HFFc6 (cell line): ENCODE data around the gene CD86. TPM values are rescaled to one million over a fixed set of nuclear protein-coding genes. Genes with fewer than 3 reads are reported as not detected.

Source experiments
- DNase-seq: peaks from one replicate; pipeline ENCODE4 v3.0.0-alpha.2; 2018
- H3K27ac Mint-ChIP-seq: 2 replicates; pipeline ENCODE4 v1.8.0; 2020; ENCODE audit warnings: mild to moderate bottlenecking, mixed read lengths
- H3K27me3 Mint-ChIP-seq: 2 replicates; pipeline ENCODE4 v1.8.0; 2021; ENCODE audit warnings: mild to moderate bottlenecking, moderate library complexity, mixed read lengths; ENCODE audit not compliant: insufficient read depth
- H3K36me3 Mint-ChIP-seq: 2 replicates; pipeline ENCODE4 v1.8.0; 2021; ENCODE audit warnings: low read depth, mixed read lengths
- H3K4me1 Mint-ChIP-seq: 2 replicates; pipeline ENCODE4 v1.8.0; 2020; ENCODE audit warnings: low read depth, mixed read lengths
- H3K4me3 Mint-ChIP-seq: 2 replicates; pipeline ENCODE4 v1.8.0; 2020; ENCODE audit warnings: mild to moderate bottlenecking, moderate library complexity, mixed read lengths
- H3K9me3 Mint-ChIP-seq: 2 replicates; pipeline ENCODE4 v1.8.0; 2020; ENCODE audit warnings: mild to moderate bottlenecking, mixed read lengths
- long read RNA-seq: library from polyadenylated mRNA; unstranded; transcript quantifications from one replicate; pipeline ENCODE4 v2.0.0, GENCODE V29; 2019
- total RNA-seq, 6 experiments: library from RNA; stranded (reverse); fragmentation: NEBNext Ultra II Directional; extraction: Animal tissue kit (Norgen Biotek cat#: 25700); gene quantifications; 2 replicates in 1 of 6; 3 replicates in 5 of 6; pipeline ENCODE4 v1.2.3, GENCODE V29; 2021
- TF ChIP-seq, protein P1 (sequence below): fragments of 200-600 bp; sonication (generic); IDR thresholded peaks from 2 replicates; pipeline ENCODE4 v1.5.0; 2021; ENCODE audit warnings: antibody characterized with exemption, mild to moderate bottlenecking

CD86 gene, protein sequence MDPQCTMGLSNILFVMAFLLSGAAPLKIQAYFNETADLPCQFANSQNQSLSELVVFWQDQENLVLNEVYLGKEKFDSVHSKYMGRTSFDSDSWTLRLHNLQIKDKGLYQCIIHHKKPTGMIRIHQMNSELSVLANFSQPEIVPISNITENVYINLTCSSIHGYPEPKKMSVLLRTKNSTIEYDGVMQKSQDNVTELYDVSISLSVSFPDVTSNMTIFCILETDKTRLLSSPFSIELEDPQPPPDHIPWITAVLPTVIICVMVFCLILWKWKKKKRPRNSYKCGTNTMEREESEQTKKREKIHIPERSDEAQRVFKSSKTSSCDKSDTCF
- total RNA-seq = not detected
- long read RNA-seq = 0 reads

DNA sequence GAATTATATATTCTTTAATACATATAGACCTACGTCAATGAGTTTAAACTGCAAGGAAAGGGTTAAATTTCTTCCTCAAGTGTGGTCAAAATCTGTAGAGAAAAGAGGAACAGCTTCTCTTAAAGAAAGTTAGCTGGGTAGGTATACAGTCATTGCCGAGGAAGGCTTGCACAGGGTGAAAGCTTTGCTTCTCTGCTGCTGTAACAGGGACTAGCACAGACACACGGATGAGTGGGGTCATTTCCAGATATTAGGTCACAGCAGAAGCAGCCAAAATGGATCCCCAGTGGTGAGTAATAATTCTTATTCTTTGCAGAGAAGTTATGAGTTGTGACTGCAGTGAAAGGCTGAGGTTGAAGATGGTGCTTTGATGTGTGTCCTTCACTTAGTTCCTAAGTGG is at the start of gene CD86:
Gene CD86, plus strand, starts transcription at position 148 of the 400 bp plus-strand sequence. Its CDS starts 128 bp downstream, at position 276.
- Mint-ChIP-seq H3K4me3 (no peak within 1 kb of the TSS), H3K27me3 (peaks cover 5% of the 10 kb centered on the region; the same call in 1 of the 2 replicates), H3K27ac (no peak within 1 kb of the TSS), H3K9me3 (no peaks in the 10 kb centered on the region), H3K36me3 (no peaks in the 10 kb centered on the region), H3K4me1 (no peaks in the 10 kb centered on the region)
- TF ChIP-seq, protein P1, sequence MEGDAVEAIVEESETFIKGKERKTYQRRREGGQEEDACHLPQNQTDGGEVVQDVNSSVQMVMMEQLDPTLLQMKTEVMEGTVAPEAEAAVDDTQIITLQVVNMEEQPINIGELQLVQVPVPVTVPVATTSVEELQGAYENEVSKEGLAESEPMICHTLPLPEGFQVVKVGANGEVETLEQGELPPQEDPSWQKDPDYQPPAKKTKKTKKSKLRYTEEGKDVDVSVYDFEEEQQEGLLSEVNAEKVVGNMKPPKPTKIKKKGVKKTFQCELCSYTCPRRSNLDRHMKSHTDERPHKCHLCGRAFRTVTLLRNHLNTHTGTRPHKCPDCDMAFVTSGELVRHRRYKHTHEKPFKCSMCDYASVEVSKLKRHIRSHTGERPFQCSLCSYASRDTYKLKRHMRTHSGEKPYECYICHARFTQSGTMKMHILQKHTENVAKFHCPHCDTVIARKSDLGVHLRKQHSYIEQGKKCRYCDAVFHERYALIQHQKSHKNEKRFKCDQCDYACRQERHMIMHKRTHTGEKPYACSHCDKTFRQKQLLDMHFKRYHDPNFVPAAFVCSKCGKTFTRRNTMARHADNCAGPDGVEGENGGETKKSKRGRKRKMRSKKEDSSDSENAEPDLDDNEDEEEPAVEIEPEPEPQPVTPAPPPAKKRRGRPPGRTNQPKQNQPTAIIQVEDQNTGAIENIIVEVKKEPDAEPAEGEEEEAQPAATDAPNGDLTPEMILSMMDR = no peak
- DNase-seq = no peak

- H3K27ac Mint-ChIP-seq = no peak overlapping the region
- H3K9me3 Mint-ChIP-seq = no peaks in the 10 kb centered on the region
- TF ChIP-seq, protein P1 = no peak
- DNase-seq = no peak
- H3K27me3 Mint-ChIP-seq = peaks cover 1% of the 10 kb centered on the region
- no peaks in the 10 kb centered on the region for H3K36me3 Mint-ChIP-seq
- no peak overlapping the region for H3K4me3 Mint-ChIP-seq
- H3K4me1 Mint-ChIP-seq = peaks cover 8% of the 10 kb centered on the region; the same call in 1 of the 2 replicates
These were observed 48.9 kb upstream of the CD86 start for GRCh38 chr3:122006267-122006666.

DNA sequence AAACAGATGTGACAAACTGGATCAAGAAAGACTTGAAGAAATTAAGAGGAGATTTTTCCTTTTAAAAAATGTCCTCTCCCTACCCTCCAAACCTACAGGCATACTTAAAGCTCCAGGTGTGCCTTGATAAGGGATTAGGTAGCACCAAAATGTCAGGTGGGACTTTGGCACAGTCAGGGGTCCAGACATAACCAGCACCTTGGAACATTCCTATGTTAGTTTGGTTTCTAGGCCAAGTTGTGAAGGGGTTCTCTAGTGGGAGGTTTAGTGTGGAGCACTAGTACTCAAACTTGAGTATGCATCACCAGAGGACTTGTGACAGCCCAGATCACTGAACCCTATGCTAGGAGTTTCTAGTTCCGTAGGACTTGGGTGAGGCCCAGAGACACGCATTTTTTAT is 47.0 kb upstream of the CD86 start:
- peaks cover 15% of the 10 kb centered on the region for H3K27me3 Mint-ChIP-seq
- H3K4me1 Mint-ChIP-seq = peaks cover 7% of the 10 kb centered on the region; the same call in 1 of the 2 replicates
- H3K9me3 Mint-ChIP-seq = no peaks in the 10 kb centered on the region
- no peaks in the 10 kb centered on the region for H3K36me3 Mint-ChIP-seq
- no peak for DNase-seq
- H3K27ac Mint-ChIP-seq = no peak overlapping the region
- no peak overlapping the region for H3K4me3 Mint-ChIP-seq
- TF ChIP-seq, protein P1 = no peak

DNA sequence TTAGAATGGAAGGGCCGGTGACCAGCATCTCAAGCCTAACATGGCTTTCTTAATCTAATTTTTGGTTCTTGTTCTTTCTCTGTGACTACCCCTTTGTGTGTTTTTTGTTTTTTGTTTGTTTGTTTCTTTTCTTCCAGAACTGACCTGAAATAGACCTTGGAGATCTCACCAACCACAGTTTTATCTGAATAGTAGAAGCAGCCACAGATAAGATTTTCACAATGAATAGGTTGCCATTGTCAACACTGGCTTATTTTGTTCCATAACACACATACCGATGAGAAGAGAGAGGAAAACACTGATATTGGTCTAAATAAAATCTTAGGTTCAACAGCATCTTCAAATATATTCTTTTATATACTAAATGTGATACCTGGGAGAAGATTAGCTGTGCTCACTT is 44.7 kb upstream of the CD86 start:
- H3K27me3 Mint-ChIP-seq = peaks cover 23% of the 10 kb centered on the region
- H3K36me3 Mint-ChIP-seq = no peaks in the 10 kb centered on the region
- no peaks in the 10 kb centered on the region for H3K4me1 Mint-ChIP-seq
- H3K9me3 Mint-ChIP-seq = no peaks in the 10 kb centered on the region
- DNase-seq = no peak
- no peak overlapping the region for H3K27ac Mint-ChIP-seq
- no peak overlapping the region for H3K4me3 Mint-ChIP-seq
- TF ChIP-seq, protein P1 = no peak

- no peak overlapping the region for H3K27ac Mint-ChIP-seq
- TF ChIP-seq, protein P1 = no peak
- H3K27me3 Mint-ChIP-seq = peaks cover 23% of the 10 kb centered on the region
- H3K36me3 Mint-ChIP-seq = no peaks in the 10 kb centered on the region
- H3K4me3 Mint-ChIP-seq = no peak overlapping the region
- H3K9me3 Mint-ChIP-seq = no peaks in the 10 kb centered on the region
- DNase-seq = no peak
- no peaks in the 10 kb centered on the region for H3K4me1 Mint-ChIP-seq
These were observed 43.8 kb upstream of the CD86 start for GRCh38 chr3:122011396-122011795.
